IMR-90 (cell line): ENCODE results near the gene CD80. TPM values are rescaled to one million over a fixed set of nuclear protein-coding genes. Genes with fewer than 3 reads are reported as not detected.

ENCODE experiments used
- ATAC-seq: fragments of 200-7000 bp; cut with Tn5 transposase; 2 replicates; pipeline ENCODE4 v1.9.1; 2020; ENCODE audit warnings: low read depth, mild to moderate bottlenecking, moderate library complexity
- BruUV-seq: library from RNA; stranded (reverse); fragments of 400-500 nt; replicated peaks from 2 replicates; lab custom pipeline; 2021; lab: Mats Ljungman, UMichigan
- CTCF ChIA-PET: fragments of 300-600 bp; formaldehyde crosslinking; extraction: SDS; loops from one replicate; lab custom pipeline; 2021; ENCODE audit warnings: antibody characterized with exemption; lab: Yijun Ruan, JAX
- POLR2A ChIA-PET: fragments of 300-600 bp; sonication (Branson Sonifier 250); formaldehyde crosslinking; loops from one replicate; lab custom pipeline; 2022; ENCODE audit warnings: antibody characterized with exemption; ENCODE audit not compliant: unreplicated experiment; lab: Charles Lee
- DNase-seq: peaks from one replicate; pipeline ENCODE4 v3.0.0; 2013
- H2AFZ ChIP-seq: replicated peaks from 2 replicates; pipeline ENCODE3; 2013; ENCODE audit warnings: low read length, mild to moderate bottlenecking; ENCODE audit not compliant: poor library complexity
- H2AK5ac ChIP-seq: 2 replicates; pipeline ENCODE4 v1.6.1; 2013; ENCODE audit warnings: low read depth, low read length, inconsistent platforms
- H2AK9ac ChIP-seq: replicated peaks from 2 replicates; pipeline ENCODE3; 2013; ENCODE audit warnings: mild to moderate bottlenecking, low read depth, low read length, moderate library complexity; ENCODE audit not compliant: poor library complexity
- H2BK120ac ChIP-seq: 2 replicates; pipeline ENCODE4 v1.6.1; 2013; ENCODE audit warnings: low read depth, low read length, inconsistent platforms
- H2BK15ac ChIP-seq: 3 replicates; pipeline ENCODE4 v1.6.1; 2013; ENCODE audit warnings: low read depth, low read length, inconsistent platforms
- H2BK20ac ChIP-seq: 2 replicates; pipeline ENCODE4 v1.6.1; 2013; ENCODE audit warnings: low read depth, mild to moderate bottlenecking, inconsistent platforms, low read length, moderate library complexity
- H2BK5ac ChIP-seq: 2 replicates; pipeline ENCODE4 v1.6.1; 2013; ENCODE audit warnings: mild to moderate bottlenecking, low read depth, low read length, inconsistent platforms; ENCODE audit not compliant: poor library complexity, severe bottlenecking
- H3K14ac ChIP-seq: replicated peaks from 2 replicates; pipeline ENCODE4 v1.6.1; 2013; ENCODE audit warnings: low read depth, low read length, inconsistent platforms
- H3K18ac ChIP-seq: 2 replicates; pipeline ENCODE4 v1.6.1; 2013; ENCODE audit warnings: low read depth, low read length, control low read depth
- H3K23ac ChIP-seq: 2 replicates; pipeline ENCODE4 v1.6.1; 2013; ENCODE audit warnings: low read depth, low read length, inconsistent platforms
- H3K27ac ChIP-seq: 2 replicates; pipeline ENCODE4 v1.5.1; 2013; ENCODE audit warnings: mild to moderate bottlenecking, control low read depth, low read length; ENCODE audit not compliant: insufficient read depth
- H3K27me3 ChIP-seq: 2 replicates; pipeline ENCODE4 v1.6.1; 2013; ENCODE audit warnings: low read length; ENCODE audit not compliant: control insufficient read depth, insufficient read depth
- H3K36me3 ChIP-seq: 2 replicates; pipeline ENCODE4 v1.6.1; 2013; ENCODE audit warnings: low read length, mixed read lengths; ENCODE audit not compliant: control insufficient read depth, insufficient read depth
- H3K4ac ChIP-seq: 2 replicates; pipeline ENCODE4 v1.6.1; 2013; ENCODE audit warnings: low read depth, low read length, inconsistent platforms
- H3K4me1 ChIP-seq: 2 replicates; pipeline ENCODE4 v1.6.1; 2013; ENCODE audit warnings: low read length, mixed read lengths; ENCODE audit not compliant: control insufficient read depth, insufficient read depth
- H3K4me2 ChIP-seq: 2 replicates; pipeline ENCODE4 v1.6.1; 2013; ENCODE audit warnings: low read depth, mild to moderate bottlenecking, control low read depth, low read length, moderate library complexity
- H3K4me3 ChIP-seq: 2 replicates; pipeline ENCODE4 v1.5.1; 2013; ENCODE audit warnings: low read depth, mild to moderate bottlenecking, control low read depth, low read length, moderate library complexity; ENCODE audit not compliant: insufficient read depth
- H3K56ac ChIP-seq: 2 replicates; pipeline ENCODE4 v1.6.1; 2013; ENCODE audit warnings: low read length, inconsistent platforms; ENCODE audit not compliant: insufficient read depth; ENCODE audit errors: extremely low read depth
- H3K79me1 ChIP-seq, 2 experiments: 2 replicates each; pipeline ENCODE4 v1.6.1; 2013; ENCODE audit warnings: low read length in 2 of 2, inconsistent platforms in 1 of 2, low read depth in 1 of 2
- H3K9ac ChIP-seq: 2 replicates; pipeline ENCODE4 v1.6.1; 2013; ENCODE audit warnings: low read depth, low read length, control low read depth
- H3K9me1 ChIP-seq: 2 replicates; pipeline ENCODE4 v1.6.1; 2013; ENCODE audit warnings: low read length, inconsistent platforms; ENCODE audit not compliant: insufficient read depth
- H3K9me3 ChIP-seq: 2 replicates; pipeline ENCODE4 v1.6.1; 2013; ENCODE audit warnings: low read length; ENCODE audit not compliant: control insufficient read depth, insufficient read depth
- H4K20me1 ChIP-seq: 2 replicates; pipeline ENCODE4 v1.6.1; 2013; ENCODE audit warnings: low read length, inconsistent platforms; ENCODE audit not compliant: insufficient read depth
- H4K5ac ChIP-seq: 2 replicates; pipeline ENCODE4 v1.6.1; 2013; ENCODE audit warnings: mild to moderate bottlenecking, low read depth, low read length, control low read depth
- H4K8ac ChIP-seq, 2 experiments: 2 replicates each; pipeline ENCODE4 v1.6.1; 2013; ENCODE audit warnings: low read depth in 2 of 2, low read length in 2 of 2, control low read depth in 1 of 2, inconsistent platforms in 1 of 2
- H4K91ac ChIP-seq: 2 replicates; pipeline ENCODE4 v1.6.1; 2013; ENCODE audit warnings: low read depth, low read length, inconsistent platforms; ENCODE audit not compliant: insufficient read depth
- BHLHE40 ChIP-seq: fragments of 150-350 bp; IDR thresholded peaks from 2 replicates; pipeline ENCODE4 v1.6.1; 2016; ENCODE audit warnings: mild to moderate bottlenecking, low read depth, low read length
- CHD1 ChIP-seq: IDR thresholded peaks from 2 replicates; pipeline ENCODE4 v1.6.1; 2012; ENCODE audit warnings: low read depth, low read length, improper control_type of control experiment
- FOS ChIP-seq: fragments of 150-350 bp; IDR thresholded peaks from 2 replicates; pipeline ENCODE4 v1.6.1; 2016; ENCODE audit warnings: low read depth, low read length
- MXI1 ChIP-seq: IDR thresholded peaks from 2 replicates; pipeline ENCODE4 v1.6.1; 2012; ENCODE audit warnings: low read depth, mild to moderate bottlenecking, low read length, moderate library complexity, borderline replicate concordance
- NFE2L2 ChIP-seq: fragments of 150-350 bp; IDR thresholded peaks from 2 replicates; pipeline ENCODE4 v1.6.1; 2016; ENCODE audit warnings: low read depth, mild to moderate bottlenecking, low read length
- RAD21 ChIP-seq: IDR thresholded peaks from 2 replicates; pipeline ENCODE4 v1.6.1; 2012; ENCODE audit warnings: low read length, improper control_type of control experiment
- SMC3 ChIP-seq: fragments of 150-350 bp; IDR thresholded peaks from 2 replicates; pipeline ENCODE4 v1.6.1; 2016; ENCODE audit warnings: low read depth, mild to moderate bottlenecking, antibody characterized with exemption, low read length, moderate library complexity
- WGBS, 2 experiments: methylation state at CpG; one replicate each; pipeline versions ENCODE4 v1.1.5 to v1.1.7; 2013; ENCODE audit warnings: missing lambda C conversion rate in 2 of 2; ENCODE audit not compliant: insufficient read length in 1 of 2; ENCODE audit errors: extremely low coverage in 2 of 2; 5-methylcytosine and 5-hydroxymethylcytosine counted together
- dilution Hi-C: fragments of 300-500 bp; cut with HindIII; formaldehyde crosslinking; loops from one replicate; pipeline ENCODE4 v1.14.3; 2018; ENCODE audit warnings: low sequenced_read_pairs; ENCODE audit not compliant: unreplicated experiment
- in situ Hi-C: fragments of 300-500 bp; cut with MboI; formaldehyde crosslinking; loops from 3 replicates; pipeline ENCODE4 v1.14.3; 2019; ENCODE audit warnings: low sequenced_read_pairs, inconsistent platforms, mixed read lengths
- intact Hi-C: fragments of 100-400 bp; cut with micrococcal nuclease; formaldehyde crosslinking; loops from 2 replicates; pipeline ENCODE4 v1.10.0; 2022
- polyA plus RNA-seq, 3 experiments: library from polyadenylated mRNA; depleted of rRNA; stranded (reverse); fragments of >200 nt; gene quantifications; 2 replicates each; pipeline ENCODE4 v1.2.3, GENCODE V29; 2012; ENCODE audit warnings: low replicate concordance in 1 of 3
- total RNA-seq: library from RNA; depleted of rRNA; stranded (reverse); fragments of >200 nt; gene quantifications from 2 replicates; pipeline ENCODE4 v1.2.3, GENCODE V29; 2012
- TF ChIP-seq, protein P1 (sequence below): fragments of 150-350 bp; IDR thresholded peaks from 2 replicates; pipeline ENCODE4 v1.6.1; 2016; ENCODE audit warnings: low read depth, mild to moderate bottlenecking, low read length, moderate library complexity, borderline replicate concordance
- TF ChIP-seq, protein P2 (sequence below): conservative IDR thresholded peaks from 2 replicates; pipeline ENCODE4 v1.5.1; 2012; ENCODE audit warnings: mild to moderate bottlenecking, low read depth, low read length, improper control_type of control experiment
- TF ChIP-seq, protein P3 (sequence below): fragments of 150-350 bp; IDR thresholded peaks from 2 replicates; pipeline ENCODE4 v1.6.1; 2017; ENCODE audit warnings: mild to moderate bottlenecking, antibody characterized with exemption, low read length, low read depth

Gene CD80
- total and polyA plus RNA-seq, 2 of the 4 experiments (the other 2 are of a cell fraction), result not detected

DNA sequence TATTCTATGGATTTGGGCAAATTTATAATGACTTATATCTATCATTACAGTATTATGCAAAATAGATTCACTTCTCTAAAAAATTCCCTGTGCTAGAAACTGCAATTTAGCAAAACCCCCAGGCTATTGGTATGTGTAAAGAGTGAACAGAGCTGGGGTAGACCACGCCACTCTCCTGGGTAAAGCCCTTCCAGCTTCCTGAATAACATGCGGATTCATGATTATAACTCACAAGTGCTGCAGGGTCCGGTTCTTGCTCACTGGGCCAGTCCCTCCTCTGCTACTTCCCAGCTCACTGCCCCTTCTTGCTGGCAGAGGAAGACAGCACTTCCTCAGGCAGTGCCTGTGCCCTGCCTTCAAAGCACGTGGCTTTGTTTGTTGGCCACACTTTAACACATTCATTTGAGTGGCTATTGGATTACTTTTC, 4.1 kb downstream of the CD80 start:
- Histone ChIP-seq H3K27ac (no peak overlapping the region), H4K8ac (no peak overlapping the region), H2BK20ac (no peak overlapping the region), H3K56ac (no peak overlapping the region), H3K18ac (no peak overlapping the region), H2AK9ac (no peak overlapping the region), H2AFZ (no peak overlapping the region), H2BK15ac (no peak overlapping the region), H3K4me2 (no peak overlapping the region), H3K9me3 (no peaks in the 10 kb centered on the region), H3K79me1 (no peaks in the 10 kb centered on the region), H3K36me3 (no peaks in the 10 kb centered on the region), H3K4me3 (no peak overlapping the region), H3K23ac (no peak overlapping the region), H3K27me3 (peaks cover 27% of the 10 kb centered on the region), H2BK5ac (no peak overlapping the region), H3K4me1 (no peaks in the 10 kb centered on the region), H4K20me1 (no peaks in the 10 kb centered on the region), H4K5ac (no peak overlapping the region), H3K14ac (no peak overlapping the region), H3K9me1 (no peaks in the 10 kb centered on the region), H4K91ac (no peak overlapping the region), H3K4ac (no peak overlapping the region), H2BK120ac (no peak overlapping the region), H2AK5ac (no peak overlapping the region), H3K9ac (no peak overlapping the region)
- BruUV-seq, result no TSS peak
- dilution Hi-C loops (no loop called here), in situ Hi-C loops (no loop called here), intact Hi-C loops (no loop called here)
- DNase-seq, result no peak
- WGBS, 2 experiments, result 75% methylated on average over 2 of the region's 4 CpGs; no CpG with 5 or more reads in 1 of the 2 experiments
- ChIA-PET CTCF (no interaction called here), POLR2A (no interaction called here)
- no peak for ATAC-seq
- TF ChIP-seq, protein P1, sequence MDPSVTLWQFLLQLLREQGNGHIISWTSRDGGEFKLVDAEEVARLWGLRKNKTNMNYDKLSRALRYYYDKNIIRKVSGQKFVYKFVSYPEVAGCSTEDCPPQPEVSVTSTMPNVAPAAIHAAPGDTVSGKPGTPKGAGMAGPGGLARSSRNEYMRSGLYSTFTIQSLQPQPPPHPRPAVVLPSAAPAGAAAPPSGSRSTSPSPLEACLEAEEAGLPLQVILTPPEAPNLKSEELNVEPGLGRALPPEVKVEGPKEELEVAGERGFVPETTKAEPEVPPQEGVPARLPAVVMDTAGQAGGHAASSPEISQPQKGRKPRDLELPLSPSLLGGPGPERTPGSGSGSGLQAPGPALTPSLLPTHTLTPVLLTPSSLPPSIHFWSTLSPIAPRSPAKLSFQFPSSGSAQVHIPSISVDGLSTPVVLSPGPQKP, result no peak
- TF ChIP-seq FOS (no peak), MXI1 (no peak), BHLHE40 (no peak), NFE2L2 (no peak), RAD21 (no peak), CHD1 (no peak), SMC3 (no peak)
- TF ChIP-seq, protein P2, sequence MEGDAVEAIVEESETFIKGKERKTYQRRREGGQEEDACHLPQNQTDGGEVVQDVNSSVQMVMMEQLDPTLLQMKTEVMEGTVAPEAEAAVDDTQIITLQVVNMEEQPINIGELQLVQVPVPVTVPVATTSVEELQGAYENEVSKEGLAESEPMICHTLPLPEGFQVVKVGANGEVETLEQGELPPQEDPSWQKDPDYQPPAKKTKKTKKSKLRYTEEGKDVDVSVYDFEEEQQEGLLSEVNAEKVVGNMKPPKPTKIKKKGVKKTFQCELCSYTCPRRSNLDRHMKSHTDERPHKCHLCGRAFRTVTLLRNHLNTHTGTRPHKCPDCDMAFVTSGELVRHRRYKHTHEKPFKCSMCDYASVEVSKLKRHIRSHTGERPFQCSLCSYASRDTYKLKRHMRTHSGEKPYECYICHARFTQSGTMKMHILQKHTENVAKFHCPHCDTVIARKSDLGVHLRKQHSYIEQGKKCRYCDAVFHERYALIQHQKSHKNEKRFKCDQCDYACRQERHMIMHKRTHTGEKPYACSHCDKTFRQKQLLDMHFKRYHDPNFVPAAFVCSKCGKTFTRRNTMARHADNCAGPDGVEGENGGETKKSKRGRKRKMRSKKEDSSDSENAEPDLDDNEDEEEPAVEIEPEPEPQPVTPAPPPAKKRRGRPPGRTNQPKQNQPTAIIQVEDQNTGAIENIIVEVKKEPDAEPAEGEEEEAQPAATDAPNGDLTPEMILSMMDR, result no peak
- TF ChIP-seq, protein P3, sequence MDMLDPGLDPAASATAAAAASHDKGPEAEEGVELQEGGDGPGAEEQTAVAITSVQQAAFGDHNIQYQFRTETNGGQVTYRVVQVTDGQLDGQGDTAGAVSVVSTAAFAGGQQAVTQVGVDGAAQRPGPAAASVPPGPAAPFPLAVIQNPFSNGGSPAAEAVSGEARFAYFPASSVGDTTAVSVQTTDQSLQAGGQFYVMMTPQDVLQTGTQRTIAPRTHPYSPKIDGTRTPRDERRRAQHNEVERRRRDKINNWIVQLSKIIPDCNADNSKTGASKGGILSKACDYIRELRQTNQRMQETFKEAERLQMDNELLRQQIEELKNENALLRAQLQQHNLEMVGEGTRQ, result no peak
